ENCODE data around the gene RFC2.
"Not testable (repeated sequence)": the region's sequence is repeated elsewhere in the genome, so short reads cannot be mapped to it uniquely, and the experiment has no call there.

Gene RFC2

DNA sequence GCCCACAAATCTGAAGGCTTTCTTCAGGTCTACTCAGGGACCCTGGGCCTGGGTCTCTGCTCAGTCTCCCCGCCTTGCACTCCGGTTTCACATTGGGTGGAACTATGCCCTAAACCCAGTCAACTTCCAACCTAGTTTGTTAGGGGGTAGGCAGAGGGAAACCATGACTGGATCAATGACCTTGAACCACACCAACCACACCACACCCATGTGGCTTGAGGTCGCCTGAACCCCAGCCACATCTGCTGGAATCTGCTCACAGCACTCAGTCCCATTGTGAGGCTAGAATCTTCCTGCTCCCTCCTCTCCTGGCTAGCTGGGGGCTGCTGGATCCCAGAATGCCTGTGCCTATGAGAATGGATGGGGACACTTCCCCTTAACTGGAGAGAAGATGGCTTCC is 17.9 kb downstream of the RFC2 start:
- H3K27me3 ChIP-seq (replicated peaks; ENCODE audit: control insufficient read depth, insufficient read depth, low read length) = no peaks in the 10 kb centered on the region
- no peaks in the 10 kb centered on the region for H3K4me1 ChIP-seq (ENCODE audit: control insufficient read depth, insufficient read depth, low read length)
- H3K9me3 ChIP-seq (ENCODE audit: control insufficient read depth, low read length) = no peaks in the 10 kb centered on the region
- DNase-seq (ENCODE audit: low read depth) = no peak
- H3K9ac ChIP-seq (ENCODE audit: low read length) = no peak overlapping the region
- H3K36me3 ChIP-seq (ENCODE audit: control insufficient read depth, insufficient read depth, low read length, severe bottlenecking) = peaks cover 60% of the 10 kb centered on the region
- H3K4me3 ChIP-seq (ENCODE audit: low read length) = no peak overlapping the region

DNA sequence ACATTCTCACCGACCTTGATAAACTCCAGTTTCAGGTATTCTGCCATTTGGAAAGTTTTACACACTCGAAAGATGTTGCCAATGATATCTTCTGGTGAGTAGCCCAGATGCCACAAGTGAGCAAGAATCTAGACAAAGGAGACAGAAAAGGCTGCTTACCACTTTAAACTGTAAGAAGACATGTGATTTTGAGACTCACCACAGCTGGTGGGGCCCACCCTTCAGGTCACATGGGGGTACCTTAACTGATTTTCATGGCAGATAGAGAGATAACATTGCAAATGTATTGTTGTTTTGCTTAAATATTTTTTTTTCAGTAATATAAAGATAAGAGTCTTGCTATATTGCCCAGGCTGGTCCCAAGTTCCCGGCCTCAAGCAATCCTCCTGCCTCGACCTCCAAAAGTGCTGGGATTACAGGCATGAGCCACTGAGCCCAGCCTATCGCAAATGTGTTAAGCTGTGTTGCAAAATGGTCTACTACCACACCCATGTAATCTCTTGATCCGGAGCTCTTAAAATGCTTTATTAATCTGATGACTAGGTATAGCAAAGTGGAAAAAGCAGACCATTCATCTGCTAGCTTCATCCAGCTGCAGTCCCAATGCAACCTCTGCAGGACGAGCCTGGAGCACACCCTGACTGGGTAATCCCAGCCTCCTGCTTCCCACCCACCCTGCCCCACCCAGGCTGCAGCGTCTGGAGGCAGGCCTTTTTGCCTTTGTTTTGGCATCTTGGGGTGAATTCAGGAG is 18.5 kb downstream of the RFC2 start:
- DNase-seq (ENCODE audit: low read depth) = no peak
- Histone ChIP-seq H3K36me3 (ENCODE audit: control insufficient read depth, insufficient read depth, low read length, severe bottlenecking) (peaks cover 60% of the 10 kb centered on the region), H3K9me3 (ENCODE audit: control insufficient read depth, low read length) (no peaks in the 10 kb centered on the region), H3K4me3 (ENCODE audit: low read length) (no peak overlapping the region), H3K27me3 (replicated peaks; ENCODE audit: control insufficient read depth, insufficient read depth, low read length) (no peaks in the 10 kb centered on the region), H3K9ac (ENCODE audit: low read length) (no peak overlapping the region), H3K4me1 (ENCODE audit: control insufficient read depth, insufficient read depth, low read length) (no peaks in the 10 kb centered on the region)

DNA sequence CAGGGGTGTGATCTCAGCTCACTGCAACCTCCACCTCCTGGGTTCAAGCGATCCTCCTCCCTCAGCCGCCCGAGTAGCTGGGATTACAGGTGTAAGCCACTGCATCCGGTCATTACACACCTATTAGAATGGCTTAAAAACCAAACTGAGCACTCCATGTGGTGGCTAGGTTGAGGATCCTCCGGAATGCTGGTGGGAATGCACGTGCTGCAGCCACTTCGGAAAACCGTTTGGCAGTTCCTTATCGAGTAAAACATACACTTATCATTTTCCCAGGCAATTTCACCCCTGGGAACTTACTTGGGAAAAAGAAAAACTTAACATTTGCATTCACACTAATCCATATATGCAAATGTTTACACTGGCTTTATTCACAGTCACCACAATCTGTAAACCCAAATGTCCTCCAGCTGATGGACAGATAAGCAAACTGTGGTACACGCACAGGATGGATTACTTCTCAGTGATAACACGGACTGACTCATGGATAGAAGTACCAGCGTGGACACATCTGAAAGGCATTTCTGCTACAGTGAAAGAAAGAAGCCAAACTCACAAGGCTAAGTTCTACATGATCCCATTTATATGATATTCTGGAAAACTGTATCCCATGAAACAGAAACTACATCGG is 20.4 kb downstream of the RFC2 start:
- Histone ChIP-seq H3K4me1 (ENCODE audit: control insufficient read depth, insufficient read depth, low read length) (no peaks in the 10 kb centered on the region), H3K9ac (ENCODE audit: low read length) (no peak overlapping the region), H3K27me3 (replicated peaks; ENCODE audit: control insufficient read depth, insufficient read depth, low read length) (no peaks in the 10 kb centered on the region), H3K4me3 (ENCODE audit: low read length) (no peak overlapping the region), H3K36me3 (ENCODE audit: control insufficient read depth, insufficient read depth, low read length, severe bottlenecking) (peaks cover 45% of the 10 kb centered on the region), H3K9me3 (ENCODE audit: control insufficient read depth, low read length) (no peaks in the 10 kb centered on the region)
- DNase-seq (ENCODE audit: low read depth) = peak; percentile 70

DNA sequence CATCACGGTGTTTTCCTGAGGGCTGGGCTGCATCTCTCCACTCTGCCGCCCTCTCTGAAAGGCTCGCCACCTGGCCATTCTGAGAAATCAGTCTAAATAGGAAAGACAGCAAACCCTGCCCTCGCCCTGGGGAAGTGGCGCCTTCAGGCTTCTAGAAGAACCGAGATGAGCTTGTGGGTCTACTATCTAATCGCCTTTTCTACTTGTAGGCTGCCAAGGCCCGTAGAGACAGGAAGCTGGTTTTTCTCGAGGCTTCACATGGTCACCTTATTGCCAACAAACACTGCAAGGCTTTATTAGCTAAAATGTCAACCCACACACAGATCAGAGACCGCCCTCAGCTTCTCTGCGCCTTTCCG is 23.0 kb downstream of the RFC2 start:
- H3K9me3 ChIP-seq (ENCODE audit: control insufficient read depth, low read length) = no peaks in the 10 kb centered on the region
- H3K9ac ChIP-seq (ENCODE audit: low read length) = no peak overlapping the region
- H3K27me3 ChIP-seq (replicated peaks; ENCODE audit: control insufficient read depth, insufficient read depth, low read length) = no peaks in the 10 kb centered on the region
- H3K4me3 ChIP-seq (ENCODE audit: low read length) = no peak overlapping the region
- DNase-seq (ENCODE audit: low read depth) = no peak
- peaks cover 22% of the 10 kb centered on the region for H3K36me3 ChIP-seq (ENCODE audit: control insufficient read depth, insufficient read depth, low read length, severe bottlenecking)
- H3K4me1 ChIP-seq (ENCODE audit: control insufficient read depth, insufficient read depth, low read length) = no peaks in the 10 kb centered on the region

DNA sequence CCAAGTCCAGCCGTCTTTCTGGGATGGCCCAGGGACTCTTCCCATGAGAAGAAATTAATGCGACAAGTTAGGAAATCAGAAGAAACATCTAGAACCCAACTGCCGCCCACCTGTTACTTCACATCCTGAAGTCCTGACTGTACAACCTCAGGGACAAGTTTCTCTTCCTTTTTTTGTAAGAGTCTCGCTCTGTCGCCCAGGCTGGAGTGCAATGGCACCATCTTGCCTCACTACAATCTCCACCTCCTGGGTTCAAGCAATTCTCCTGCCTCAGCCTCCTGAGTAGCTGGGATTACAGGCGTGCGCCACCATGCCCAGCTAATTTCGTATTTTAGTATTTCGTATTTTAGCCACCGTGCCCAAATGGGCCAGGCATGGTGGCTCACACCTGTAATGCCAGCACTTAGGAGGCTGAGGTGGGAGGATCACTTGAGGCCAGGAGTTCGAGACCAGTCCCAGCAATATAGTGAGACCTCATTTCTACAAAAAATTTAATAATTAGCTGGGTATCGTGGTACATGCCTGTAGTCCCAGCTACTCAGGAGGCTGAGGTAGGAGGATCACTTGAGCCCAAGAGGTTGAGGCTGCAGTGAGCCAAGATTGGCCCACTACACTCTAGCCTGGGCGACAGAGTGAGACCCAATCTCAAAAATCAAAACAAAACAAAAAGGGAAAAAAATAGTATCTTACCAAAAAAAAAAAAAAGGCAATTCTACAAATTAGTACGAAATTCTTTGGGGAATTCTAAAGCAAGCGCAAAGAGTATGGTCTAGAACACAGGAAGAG is 23.6 kb downstream of the RFC2 start:
- Histone ChIP-seq H3K9me3 (ENCODE audit: control insufficient read depth, low read length) (no peaks in the 10 kb centered on the region), H3K27me3 (replicated peaks; ENCODE audit: control insufficient read depth, insufficient read depth, low read length) (no peaks in the 10 kb centered on the region), H3K9ac (ENCODE audit: low read length) (no peak overlapping the region), H3K4me3 (ENCODE audit: low read length) (no peak overlapping the region), H3K4me1 (ENCODE audit: control insufficient read depth, insufficient read depth, low read length) (no peaks in the 10 kb centered on the region), H3K36me3 (ENCODE audit: control insufficient read depth, insufficient read depth, low read length, severe bottlenecking) (peaks cover 19% of the 10 kb centered on the region)
- DNase-seq (ENCODE audit: low read depth) = no peak

DNA sequence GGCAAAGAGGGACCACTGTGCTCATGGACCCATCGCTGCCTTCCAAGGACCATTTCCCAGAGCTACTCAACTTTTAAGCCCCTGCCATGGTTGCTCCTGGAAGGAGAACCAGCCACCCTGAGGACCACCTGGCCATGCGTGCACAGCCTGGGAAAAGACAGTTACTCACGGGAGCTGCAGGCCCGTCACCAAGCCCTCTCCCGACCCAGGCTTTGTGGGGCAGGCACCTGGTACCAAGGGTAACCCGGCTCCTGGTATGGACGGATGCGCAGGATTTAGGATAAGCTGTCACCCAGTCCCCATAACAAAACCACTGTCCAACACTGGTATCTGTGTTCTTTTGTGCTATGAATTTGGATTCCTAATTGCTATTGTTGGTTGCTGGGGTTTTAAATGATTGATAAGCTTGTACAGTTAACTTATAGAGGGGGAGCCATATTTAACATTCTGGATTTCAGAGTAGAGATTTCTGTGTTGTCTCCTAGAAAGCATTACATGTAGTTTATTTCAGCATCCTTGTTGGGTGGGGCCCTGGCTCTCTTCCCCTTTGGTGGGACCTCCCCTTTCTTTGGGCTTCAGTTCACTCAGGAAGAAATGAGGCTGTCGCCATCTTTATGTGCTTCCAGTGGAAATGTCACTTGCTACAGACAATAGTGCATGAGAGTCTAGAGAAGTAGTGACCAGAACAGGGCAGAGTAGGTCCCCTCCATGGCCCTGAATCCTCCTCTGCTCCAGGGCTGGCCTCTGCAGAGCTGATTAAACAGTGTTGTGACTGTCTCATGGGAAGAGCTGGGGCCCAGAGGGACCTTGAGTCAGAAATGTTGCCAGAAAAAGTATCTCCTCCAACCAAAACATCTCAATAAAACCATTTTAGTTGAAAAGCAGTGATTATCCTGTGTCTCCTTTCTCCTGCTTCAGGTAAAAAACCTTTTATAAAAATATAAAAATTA is 25.0 kb downstream of the RFC2 start:
- H3K4me1 ChIP-seq (ENCODE audit: control insufficient read depth, insufficient read depth, low read length) = no peaks in the 10 kb centered on the region
- H3K36me3 ChIP-seq (ENCODE audit: control insufficient read depth, insufficient read depth, low read length, severe bottlenecking) = peaks cover 9% of the 10 kb centered on the region
- H3K27me3 ChIP-seq (replicated peaks; ENCODE audit: control insufficient read depth, insufficient read depth, low read length) = no peaks in the 10 kb centered on the region
- no peak overlapping the region for H3K4me3 ChIP-seq (ENCODE audit: low read length)
- H3K9ac ChIP-seq (ENCODE audit: low read length) = no peak overlapping the region
- DNase-seq (ENCODE audit: low read depth) = no peak
- H3K9me3 ChIP-seq (ENCODE audit: control insufficient read depth, low read length) = no peaks in the 10 kb centered on the region

DNA sequence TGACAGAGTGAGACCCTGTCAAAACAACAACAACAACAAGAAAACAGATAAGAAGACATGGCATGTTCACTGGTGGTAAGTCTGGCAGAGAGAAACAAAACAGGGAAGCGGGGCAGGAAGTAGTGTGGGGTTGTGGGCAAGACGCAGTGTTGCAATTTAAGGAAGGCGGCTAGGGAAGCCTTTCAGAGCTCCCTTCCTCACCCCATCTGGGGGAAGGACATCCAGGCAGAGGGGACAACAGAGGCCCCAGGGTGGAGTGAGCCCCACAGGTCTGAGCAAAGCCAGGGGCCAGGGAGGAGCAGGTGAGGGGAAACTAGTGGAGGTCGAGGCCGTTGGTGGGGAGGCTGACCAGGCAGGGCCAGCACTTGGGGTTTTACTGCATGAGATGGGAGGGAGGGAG is 27.6 kb downstream of the RFC2 start:
- no peak for DNase-seq (ENCODE audit: low read depth)
- no peaks in the 10 kb centered on the region for H3K4me1 ChIP-seq (ENCODE audit: control insufficient read depth, insufficient read depth, low read length)
- H3K4me3 ChIP-seq (ENCODE audit: low read length) = no peak overlapping the region
- no peaks in the 10 kb centered on the region for H3K9me3 ChIP-seq (ENCODE audit: control insufficient read depth, low read length)
- no peak overlapping the region for H3K9ac ChIP-seq (ENCODE audit: low read length)
- H3K27me3 ChIP-seq (replicated peaks; ENCODE audit: control insufficient read depth, insufficient read depth, low read length) = no peaks in the 10 kb centered on the region
- H3K36me3 ChIP-seq (ENCODE audit: control insufficient read depth, insufficient read depth, low read length, severe bottlenecking) = peaks cover 5% of the 10 kb centered on the region

DNA sequence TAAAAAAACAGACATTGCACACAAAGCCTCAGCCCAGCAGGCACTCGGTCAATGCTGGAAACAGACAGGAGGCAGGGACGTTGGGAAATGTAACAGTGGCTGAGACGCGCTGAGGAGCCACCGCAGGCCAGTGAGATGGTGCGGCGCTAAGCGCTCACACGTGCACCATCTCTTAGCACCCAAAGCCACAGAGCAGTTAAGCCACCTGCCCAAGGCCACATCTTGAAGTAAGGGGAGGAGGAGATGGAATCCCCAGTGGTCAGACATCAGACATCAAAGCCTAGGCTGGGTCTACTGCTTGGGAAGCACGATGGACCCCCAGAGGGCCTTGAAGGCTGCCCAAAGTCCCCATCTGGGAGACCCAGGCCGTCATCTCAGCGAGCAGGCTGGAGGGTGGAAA is 28.8 kb downstream of the RFC2 start:
- no peak for DNase-seq (ENCODE audit: low read depth)
- Histone ChIP-seq H3K4me3 (ENCODE audit: low read length) (no peak overlapping the region), H3K9me3 (ENCODE audit: control insufficient read depth, low read length) (no peaks in the 10 kb centered on the region), H3K36me3 (ENCODE audit: control insufficient read depth, insufficient read depth, low read length, severe bottlenecking) (no peaks in the 10 kb centered on the region), H3K9ac (ENCODE audit: low read length) (no peak overlapping the region), H3K27me3 (replicated peaks; ENCODE audit: control insufficient read depth, insufficient read depth, low read length) (no peaks in the 10 kb centered on the region), H3K4me1 (ENCODE audit: control insufficient read depth, insufficient read depth, low read length) (no peaks in the 10 kb centered on the region)

DNA sequence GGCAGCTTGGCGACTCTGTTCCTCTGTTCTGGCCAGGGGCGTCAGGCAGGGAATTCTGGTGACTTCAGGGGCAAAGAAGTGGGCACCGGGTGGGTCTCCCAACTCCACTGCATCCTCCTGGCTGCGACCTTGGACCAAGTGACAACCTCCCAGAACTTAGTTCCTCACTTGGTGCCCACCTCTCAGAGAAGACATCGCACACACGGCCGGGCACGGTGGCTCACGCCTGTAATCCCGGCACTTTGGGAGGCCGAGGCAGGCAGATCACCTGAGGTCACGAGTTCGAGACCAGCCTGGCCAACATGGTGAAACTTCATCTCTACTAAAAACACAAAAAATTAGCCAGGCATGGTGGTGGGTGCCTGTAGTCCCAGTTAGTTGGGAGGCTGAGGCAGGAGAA is 29.3 kb downstream of the RFC2 start:
- not testable (repeated sequence) for H3K4me1 ChIP-seq (ENCODE audit: control insufficient read depth, insufficient read depth, low read length); DNase-seq (ENCODE audit: low read depth); H3K9ac ChIP-seq (ENCODE audit: low read length); H3K36me3 ChIP-seq (ENCODE audit: control insufficient read depth, insufficient read depth, low read length, severe bottlenecking); H3K9me3 ChIP-seq (ENCODE audit: control insufficient read depth, low read length); H3K4me3 ChIP-seq (ENCODE audit: low read length); H3K27me3 ChIP-seq (replicated peaks; ENCODE audit: control insufficient read depth, insufficient read depth, low read length)

DNA sequence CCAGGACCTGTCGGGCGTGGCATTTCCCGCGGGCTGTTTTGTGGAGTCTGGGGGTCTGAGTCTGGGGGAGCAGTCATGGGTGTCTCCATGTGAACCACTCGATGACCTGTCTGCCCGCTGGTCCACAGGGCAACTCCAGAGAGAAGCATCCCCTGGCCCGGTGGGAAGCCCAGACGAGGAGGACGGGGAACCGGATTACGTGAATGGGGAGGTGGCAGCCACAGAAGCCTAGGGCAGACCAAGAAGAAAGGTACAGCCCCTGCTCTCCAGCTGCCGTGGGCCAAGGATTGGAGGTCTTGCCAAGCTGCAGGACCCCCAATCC is 29.7 kb downstream of the RFC2 start:
- no peaks in the 10 kb centered on the region for H3K27me3 ChIP-seq (replicated peaks; ENCODE audit: control insufficient read depth, insufficient read depth, low read length)
- DNase-seq (ENCODE audit: low read depth) = no peak
- H3K9me3 ChIP-seq (ENCODE audit: control insufficient read depth, low read length) = no peaks in the 10 kb centered on the region
- H3K4me3 ChIP-seq (ENCODE audit: low read length) = no peak overlapping the region
- no peaks in the 10 kb centered on the region for H3K36me3 ChIP-seq (ENCODE audit: control insufficient read depth, insufficient read depth, low read length, severe bottlenecking)
- no peak overlapping the region for H3K9ac ChIP-seq (ENCODE audit: low read length)
- no peaks in the 10 kb centered on the region for H3K4me1 ChIP-seq (ENCODE audit: control insufficient read depth, insufficient read depth, low read length)
